GM23338 (cell line): ENCODE results near the gene ADAMTS4. TPM values are rescaled to one million over a fixed set of nuclear protein-coding genes. Genes with fewer than 3 reads are reported as not detected.

Experiments used
- ATAC-seq: fragments of 200-7000 bp; cut with Tn5 transposase; 3 replicates; pipeline ENCODE4 v1.9.1; 2020
- DNase-seq: peaks from one replicate; pipeline ENCODE4 v3.0.0-alpha.2; 2015; ENCODE audit warnings: low spot score
- H2AFZ ChIP-seq: fragments of 200-600 bp; sonication (generic); 2 replicates; pipeline ENCODE4 v1.8.0; 2016; ENCODE audit warnings: antibody characterized with exemption, mild to moderate bottlenecking, moderate library complexity
- H3F3A ChIP-seq: fragments of 200-600 bp; sonication (generic); replicated peaks from 2 replicates; pipeline ENCODE4 v1.8.0; 2017; ENCODE audit warnings: antibody characterized with exemption, mixed run types, low read depth
- H3K27ac ChIP-seq: fragments of 200-600 bp; sonication (generic); 2 replicates; pipeline ENCODE4 v1.6.1; 2016; ENCODE audit warnings: low read depth
- H3K27me3 ChIP-seq: fragments of 200-600 bp; sonication (generic); 2 replicates; pipeline ENCODE4 v1.8.0; 2016; ENCODE audit warnings: mild to moderate bottlenecking, mixed run types, moderate library complexity; ENCODE audit not compliant: insufficient read depth
- H3K36me3 ChIP-seq: fragments of 200-600 bp; sonication (generic); 2 replicates; pipeline ENCODE4 v1.8.0; 2016; ENCODE audit warnings: mild to moderate bottlenecking; ENCODE audit not compliant: insufficient read depth
- H3K4me1 ChIP-seq: fragments of 200-600 bp; sonication (generic); 2 replicates; pipeline ENCODE4 v1.8.0; 2016; ENCODE audit warnings: mild to moderate bottlenecking, moderate library complexity; ENCODE audit not compliant: insufficient read depth
- H3K4me2 ChIP-seq: fragments of 200-600 bp; sonication (generic); 2 replicates; pipeline ENCODE4 v1.7.1; 2017; ENCODE audit warnings: mixed run types
- H3K4me3 ChIP-seq: fragments of 200-600 bp; sonication (generic); 2 replicates; pipeline ENCODE4 v1.6.1; 2016; ENCODE audit warnings: mixed run types
- H3K79me2 ChIP-seq: fragments of 200-600 bp; sonication (generic); replicated peaks from 2 replicates; pipeline ENCODE4 v1.8.0; 2017; ENCODE audit warnings: mild to moderate bottlenecking; ENCODE audit not compliant: insufficient read depth
- H3K9me2 ChIP-seq: fragments of 200-600 bp; sonication (generic); 2 replicates; pipeline ENCODE4 v1.8.0; 2017; ENCODE audit not compliant: insufficient read depth
- H4K20me1 ChIP-seq: fragments of 200-600 bp; sonication (generic); replicated peaks from 2 replicates; pipeline ENCODE4 v1.8.0; 2017; ENCODE audit warnings: mild to moderate bottlenecking; ENCODE audit not compliant: insufficient read depth
- H3K27ac Mint-ChIP-seq: 2 replicates; pipeline ENCODE4 v1.8.0; 2020; ENCODE audit warnings: inconsistent platforms, mild to moderate bottlenecking, moderate library complexity, mixed read lengths
- H3K27me3 Mint-ChIP-seq: 3 replicates; pipeline ENCODE4 v1.8.0; 2022; ENCODE audit warnings: low read depth, mild to moderate bottlenecking, moderate library complexity, mixed read lengths, inconsistent platforms; ENCODE audit not compliant: insufficient read depth, poor library complexity
- H3K36me3 Mint-ChIP-seq: 3 replicates; pipeline ENCODE4 v1.8.0; 2021; ENCODE audit warnings: low read depth, mild to moderate bottlenecking, inconsistent platforms, moderate library complexity, mixed read lengths
- H3K4me1 Mint-ChIP-seq: 3 replicates; pipeline ENCODE4 v1.8.0; 2020; ENCODE audit warnings: mild to moderate bottlenecking, inconsistent platforms, mixed read lengths
- H3K4me3 Mint-ChIP-seq: 3 replicates; pipeline ENCODE4 v1.8.0; 2021; ENCODE audit warnings: moderate library complexity, mild to moderate bottlenecking, inconsistent platforms, mixed read lengths
- H3K9me3 Mint-ChIP-seq: 3 replicates; pipeline ENCODE4 v1.8.0; 2020; ENCODE audit warnings: moderate library complexity, mild to moderate bottlenecking, inconsistent platforms, mixed read lengths
- CREB1 ChIP-seq: fragments of 250-450 bp; sonication (Bioruptor Pico); IDR thresholded peaks from 2 replicates; pipeline ENCODE4 v1.5.0; 2020; ENCODE audit warnings: low read depth, mild to moderate bottlenecking, moderate library complexity
- EZH2 ChIP-seq: fragments of 200-600 bp; sonication (generic); IDR thresholded peaks from one replicate; pipeline ENCODE4 v1.8.0; 2017; ENCODE audit warnings: antibody characterized with exemption, mild to moderate bottlenecking, low read depth; ENCODE audit not compliant: unreplicated experiment
- EZH2phosphoT487 ChIP-seq: fragments of 200-600 bp; sonication (generic); IDR thresholded peaks from one replicate; pipeline ENCODE4 v1.8.1; 2018; ENCODE audit warnings: antibody characterized with exemption; ENCODE audit not compliant: unreplicated experiment
- JUNB ChIP-seq: IDR thresholded peaks from one replicate; pipeline ENCODE4 v1.6.1; 2016; ENCODE audit warnings: antibody characterized with exemption; ENCODE audit not compliant: unreplicated experiment
- NANOG ChIP-seq: IDR thresholded peaks from 2 replicates; pipeline ENCODE4 v1.6.1; 2016; ENCODE audit warnings: antibody characterized with exemption, borderline replicate concordance
- POLR2AphosphoS5 ChIP-seq: IDR thresholded peaks from 2 replicates; pipeline ENCODE4 v1.6.1; 2016; ENCODE audit warnings: antibody characterized with exemption, low read depth
- STAT1 ChIP-seq: IDR thresholded peaks from one replicate; pipeline ENCODE4 v1.6.1; 2016; ENCODE audit warnings: antibody characterized with exemption; ENCODE audit not compliant: unreplicated experiment
- ZNF114 ChIP-seq: fragments of 250-450 bp; sonication (Bioruptor Pico); IDR thresholded peaks from 2 replicates; pipeline ENCODE4 v1.5.0; 2020; ENCODE audit warnings: mild to moderate bottlenecking, moderate library complexity
- ZNF331 ChIP-seq: fragments of 250-450 bp; sonication (Bioruptor Pico); IDR thresholded peaks from 2 replicates; pipeline ENCODE4 v1.5.0; 2020; ENCODE audit warnings: low read depth, mild to moderate bottlenecking, moderate library complexity
- polyA plus RNA-seq: library from polyadenylated mRNA; unstranded; fragments of >200 nt; fragmentation: Nextera tagmentation; extraction: Ambion mirVana; gene quantifications from 2 replicates; pipeline ENCODE4 v1.2.1, GENCODE V29; 2016
- total RNA-seq: library from RNA; depleted of rRNA; stranded (reverse); fragments of >200 nt; shearing (Covaris generic); gene quantifications from 2 replicates; pipeline ENCODE4 v1.2.3, GENCODE V29; 2014
- TF ChIP-seq, protein P1 (sequence below), 2 experiments: fragments of 200-600 bp in 1 of 2; sonication (generic) in 1 of 2; conservative IDR thresholded peaks; 2 replicates each; pipeline versions ENCODE4 v1.5.1 to v1.6.1; 2016 to 2017; ENCODE audit warnings: antibody characterized with exemption in 2 of 2, low read depth in 2 of 2, mild to moderate bottlenecking in 2 of 2, moderate library complexity in 1 of 2
- TF ChIP-seq, protein P2 (sequence below): fragments of 250-450 bp; sonication (Bioruptor Pico); IDR thresholded peaks from 2 replicates; pipeline ENCODE4 v1.5.0; 2020; ENCODE audit warnings: mild to moderate bottlenecking, moderate library complexity
- TF ChIP-seq, protein P3 (sequence below): IDR thresholded peaks from 2 replicates; pipeline ENCODE4 v1.6.1; 2016; ENCODE audit warnings: antibody characterized with exemption
- TF ChIP-seq, protein P4 (sequence below): IDR thresholded peaks from one replicate; pipeline ENCODE4 v1.6.1; 2018; ENCODE audit warnings: antibody characterized with exemption; ENCODE audit not compliant: unreplicated experiment

The ADAMTS4 gene
- total and polyA plus RNA-seq, 2 experiments from 2014 or later: 1.3 to 5.2 TPM

DNA sequence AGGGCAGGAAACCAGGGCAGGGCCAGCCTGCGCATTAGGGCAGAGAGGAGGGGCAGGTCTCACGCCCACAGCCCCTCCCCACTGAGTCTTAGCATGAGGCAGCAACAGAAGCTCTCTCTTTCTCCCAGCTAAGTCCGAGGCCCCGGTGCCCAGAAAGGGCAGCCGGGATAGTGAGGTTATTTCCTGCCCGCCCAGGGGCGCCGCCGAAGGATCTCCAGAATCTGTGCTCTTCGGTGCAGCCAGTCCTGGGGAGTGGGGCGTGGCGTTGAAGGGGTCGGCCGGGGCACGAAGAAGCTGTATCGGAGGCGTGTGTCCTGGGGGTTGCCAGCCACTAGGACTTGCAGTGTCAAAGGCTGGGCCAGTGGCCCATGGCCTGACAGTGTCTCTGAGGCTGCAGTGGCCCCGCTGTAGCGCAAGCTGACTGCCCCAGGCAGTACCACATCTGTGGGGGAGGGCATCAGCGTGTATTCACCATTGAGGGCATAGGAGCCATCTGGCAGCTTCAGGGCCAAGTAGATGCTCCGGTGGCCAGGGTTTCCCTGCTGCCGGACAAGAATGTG, 7.8 kb downstream of the ADAMTS4 start:
- no peak overlapping the region for H3K4me3 ChIP-seq
- TF ChIP-seq, protein P1, sequence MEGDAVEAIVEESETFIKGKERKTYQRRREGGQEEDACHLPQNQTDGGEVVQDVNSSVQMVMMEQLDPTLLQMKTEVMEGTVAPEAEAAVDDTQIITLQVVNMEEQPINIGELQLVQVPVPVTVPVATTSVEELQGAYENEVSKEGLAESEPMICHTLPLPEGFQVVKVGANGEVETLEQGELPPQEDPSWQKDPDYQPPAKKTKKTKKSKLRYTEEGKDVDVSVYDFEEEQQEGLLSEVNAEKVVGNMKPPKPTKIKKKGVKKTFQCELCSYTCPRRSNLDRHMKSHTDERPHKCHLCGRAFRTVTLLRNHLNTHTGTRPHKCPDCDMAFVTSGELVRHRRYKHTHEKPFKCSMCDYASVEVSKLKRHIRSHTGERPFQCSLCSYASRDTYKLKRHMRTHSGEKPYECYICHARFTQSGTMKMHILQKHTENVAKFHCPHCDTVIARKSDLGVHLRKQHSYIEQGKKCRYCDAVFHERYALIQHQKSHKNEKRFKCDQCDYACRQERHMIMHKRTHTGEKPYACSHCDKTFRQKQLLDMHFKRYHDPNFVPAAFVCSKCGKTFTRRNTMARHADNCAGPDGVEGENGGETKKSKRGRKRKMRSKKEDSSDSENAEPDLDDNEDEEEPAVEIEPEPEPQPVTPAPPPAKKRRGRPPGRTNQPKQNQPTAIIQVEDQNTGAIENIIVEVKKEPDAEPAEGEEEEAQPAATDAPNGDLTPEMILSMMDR (conservative IDR thresholded peaks at IDR 0.05; ENCODE audit: low read depth in 2 of 2): no peak
- TF ChIP-seq ZNF114 (CRISPR knock-in tag): no peak
- TF ChIP-seq, protein P2, sequence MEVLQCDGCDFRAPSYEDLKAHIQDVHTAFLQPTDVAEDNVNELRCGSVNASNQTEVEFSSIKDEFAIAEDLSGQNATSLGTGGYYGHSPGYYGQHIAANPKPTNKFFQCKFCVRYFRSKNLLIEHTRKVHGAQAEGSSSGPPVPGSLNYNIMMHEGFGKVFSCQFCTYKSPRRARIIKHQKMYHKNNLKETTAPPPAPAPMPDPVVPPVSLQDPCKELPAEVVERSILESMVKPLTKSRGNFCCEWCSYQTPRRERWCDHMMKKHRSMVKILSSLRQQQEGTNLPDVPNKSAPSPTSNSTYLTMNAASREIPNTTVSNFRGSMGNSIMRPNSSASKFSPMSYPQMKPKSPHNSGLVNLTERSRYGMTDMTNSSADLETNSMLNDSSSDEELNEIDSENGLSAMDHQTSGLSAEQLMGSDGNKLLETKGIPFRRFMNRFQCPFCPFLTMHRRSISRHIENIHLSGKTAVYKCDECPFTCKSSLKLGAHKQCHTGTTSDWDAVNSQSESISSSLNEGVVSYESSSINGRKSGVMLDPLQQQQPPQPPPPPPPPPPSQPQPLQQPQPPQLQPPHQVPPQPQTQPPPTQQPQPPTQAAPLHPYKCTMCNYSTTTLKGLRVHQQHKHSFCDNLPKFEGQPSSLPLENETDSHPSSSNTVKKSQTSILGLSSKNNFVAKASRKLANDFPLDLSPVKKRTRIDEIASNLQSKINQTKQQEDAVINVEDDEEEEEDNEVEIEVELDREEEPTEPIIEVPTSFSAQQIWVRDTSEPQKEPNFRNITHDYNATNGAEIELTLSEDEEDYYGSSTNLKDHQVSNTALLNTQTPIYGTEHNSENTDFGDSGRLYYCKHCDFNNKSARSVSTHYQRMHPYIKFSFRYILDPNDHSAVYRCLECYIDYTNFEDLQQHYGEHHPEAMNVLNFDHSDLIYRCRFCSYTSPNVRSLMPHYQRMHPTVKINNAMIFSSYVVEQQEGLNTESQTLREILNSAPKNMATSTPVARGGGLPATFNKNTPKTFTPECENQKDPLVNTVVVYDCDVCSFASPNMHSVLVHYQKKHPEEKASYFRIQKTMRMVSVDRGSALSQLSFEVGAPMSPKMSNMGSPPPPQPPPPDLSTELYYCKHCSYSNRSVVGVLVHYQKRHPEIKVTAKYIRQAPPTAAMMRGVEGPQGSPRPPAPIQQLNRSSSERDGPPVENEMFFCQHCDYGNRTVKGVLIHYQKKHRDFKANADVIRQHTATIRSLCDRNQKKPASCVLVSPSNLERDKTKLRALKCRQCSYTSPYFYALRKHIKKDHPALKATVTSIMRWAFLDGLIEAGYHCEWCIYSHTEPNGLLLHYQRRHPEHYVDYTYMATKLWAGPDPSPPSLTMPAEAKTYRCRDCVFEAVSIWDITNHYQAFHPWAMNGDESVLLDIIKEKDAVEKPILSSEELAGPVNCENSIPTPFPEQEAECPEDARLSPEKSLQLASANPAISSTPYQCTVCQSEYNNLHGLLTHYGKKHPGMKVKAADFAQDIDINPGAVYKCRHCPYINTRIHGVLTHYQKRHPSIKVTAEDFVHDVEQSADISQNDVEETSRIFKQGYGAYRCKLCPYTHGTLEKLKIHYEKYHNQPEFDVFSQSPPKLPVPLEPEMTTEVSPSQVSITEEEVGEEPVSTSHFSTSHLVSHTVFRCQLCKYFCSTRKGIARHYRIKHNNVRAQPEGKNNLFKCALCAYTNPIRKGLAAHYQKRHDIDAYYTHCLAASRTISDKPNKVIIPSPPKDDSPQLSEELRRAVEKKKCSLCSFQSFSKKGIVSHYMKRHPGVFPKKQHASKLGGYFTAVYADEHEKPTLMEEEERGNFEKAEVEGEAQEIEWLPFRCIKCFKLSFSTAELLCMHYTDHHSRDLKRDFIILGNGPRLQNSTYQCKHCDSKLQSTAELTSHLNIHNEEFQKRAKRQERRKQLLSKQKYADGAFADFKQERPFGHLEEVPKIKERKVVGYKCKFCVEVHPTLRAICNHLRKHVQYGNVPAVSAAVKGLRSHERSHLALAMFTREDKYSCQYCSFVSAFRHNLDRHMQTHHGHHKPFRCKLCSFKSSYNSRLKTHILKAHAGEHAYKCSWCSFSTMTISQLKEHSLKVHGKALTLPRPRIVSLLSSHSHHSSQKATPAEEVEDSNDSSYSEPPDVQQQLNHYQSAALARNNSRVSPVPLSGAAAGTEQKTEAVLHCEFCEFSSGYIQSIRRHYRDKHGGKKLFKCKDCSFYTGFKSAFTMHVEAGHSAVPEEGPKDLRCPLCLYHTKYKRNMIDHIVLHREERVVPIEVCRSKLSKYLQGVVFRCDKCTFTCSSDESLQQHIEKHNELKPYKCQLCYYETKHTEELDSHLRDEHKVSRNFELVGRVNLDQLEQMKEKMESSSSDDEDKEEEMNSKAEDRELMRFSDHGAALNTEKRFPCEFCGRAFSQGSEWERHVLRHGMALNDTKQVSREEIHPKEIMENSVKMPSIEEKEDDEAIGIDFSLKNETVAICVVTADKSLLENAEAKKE (CRISPR knock-in tag): no peak
- TF ChIP-seq NANOG: no peak
- TF ChIP-seq EZH2: no peak
- TF ChIP-seq, protein P3, sequence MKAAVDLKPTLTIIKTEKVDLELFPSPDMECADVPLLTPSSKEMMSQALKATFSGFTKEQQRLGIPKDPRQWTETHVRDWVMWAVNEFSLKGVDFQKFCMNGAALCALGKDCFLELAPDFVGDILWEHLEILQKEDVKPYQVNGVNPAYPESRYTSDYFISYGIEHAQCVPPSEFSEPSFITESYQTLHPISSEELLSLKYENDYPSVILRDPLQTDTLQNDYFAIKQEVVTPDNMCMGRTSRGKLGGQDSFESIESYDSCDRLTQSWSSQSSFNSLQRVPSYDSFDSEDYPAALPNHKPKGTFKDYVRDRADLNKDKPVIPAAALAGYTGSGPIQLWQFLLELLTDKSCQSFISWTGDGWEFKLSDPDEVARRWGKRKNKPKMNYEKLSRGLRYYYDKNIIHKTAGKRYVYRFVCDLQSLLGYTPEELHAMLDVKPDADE: no peak
- no peak for TF ChIP-seq JUNB
- no peak for TF ChIP-seq STAT1
- TF ChIP-seq, protein P4, sequence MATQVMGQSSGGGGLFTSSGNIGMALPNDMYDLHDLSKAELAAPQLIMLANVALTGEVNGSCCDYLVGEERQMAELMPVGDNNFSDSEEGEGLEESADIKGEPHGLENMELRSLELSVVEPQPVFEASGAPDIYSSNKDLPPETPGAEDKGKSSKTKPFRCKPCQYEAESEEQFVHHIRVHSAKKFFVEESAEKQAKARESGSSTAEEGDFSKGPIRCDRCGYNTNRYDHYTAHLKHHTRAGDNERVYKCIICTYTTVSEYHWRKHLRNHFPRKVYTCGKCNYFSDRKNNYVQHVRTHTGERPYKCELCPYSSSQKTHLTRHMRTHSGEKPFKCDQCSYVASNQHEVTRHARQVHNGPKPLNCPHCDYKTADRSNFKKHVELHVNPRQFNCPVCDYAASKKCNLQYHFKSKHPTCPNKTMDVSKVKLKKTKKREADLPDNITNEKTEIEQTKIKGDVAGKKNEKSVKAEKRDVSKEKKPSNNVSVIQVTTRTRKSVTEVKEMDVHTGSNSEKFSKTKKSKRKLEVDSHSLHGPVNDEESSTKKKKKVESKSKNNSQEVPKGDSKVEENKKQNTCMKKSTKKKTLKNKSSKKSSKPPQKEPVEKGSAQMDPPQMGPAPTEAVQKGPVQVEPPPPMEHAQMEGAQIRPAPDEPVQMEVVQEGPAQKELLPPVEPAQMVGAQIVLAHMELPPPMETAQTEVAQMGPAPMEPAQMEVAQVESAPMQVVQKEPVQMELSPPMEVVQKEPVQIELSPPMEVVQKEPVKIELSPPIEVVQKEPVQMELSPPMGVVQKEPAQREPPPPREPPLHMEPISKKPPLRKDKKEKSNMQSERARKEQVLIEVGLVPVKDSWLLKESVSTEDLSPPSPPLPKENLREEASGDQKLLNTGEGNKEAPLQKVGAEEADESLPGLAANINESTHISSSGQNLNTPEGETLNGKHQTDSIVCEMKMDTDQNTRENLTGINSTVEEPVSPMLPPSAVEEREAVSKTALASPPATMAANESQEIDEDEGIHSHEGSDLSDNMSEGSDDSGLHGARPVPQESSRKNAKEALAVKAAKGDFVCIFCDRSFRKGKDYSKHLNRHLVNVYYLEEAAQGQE: no peak
- TF ChIP-seq POLR2AphosphoS5: no peak
- no peak for TF ChIP-seq EZH2phosphoT487
- TF ChIP-seq ZNF331: no peak
- TF ChIP-seq CREB1 (CRISPR knock-in tag): no peak
- no peaks in the 10 kb centered on the region for H3K36me3 ChIP-seq
- H3K9me2 ChIP-seq: no peaks in the 10 kb centered on the region
- no peaks in the 10 kb centered on the region for H3K27me3 ChIP-seq
- peak; percentile 24 for ATAC-seq
- H3K4me1 ChIP-seq: peaks cover 2% of the 10 kb centered on the region; the same call in 1 of the 2 replicates
- Mint-ChIP-seq H3K36me3 (peaks cover 11% of the 10 kb centered on the region; the same call in 2 of the 3 replicates), H3K9me3 (no peaks in the 10 kb centered on the region), H3K27ac (peak overlapping the region; percentile 59; the same call in 1 of the 2 replicates), H3K4me1 (peaks cover 12% of the 10 kb centered on the region), H3K4me3 (no peak overlapping the region), H3K27me3 (peaks cover 5% of the 10 kb centered on the region)
- no peaks in the 10 kb centered on the region for H4K20me1 ChIP-seq
- H3K79me2 ChIP-seq: no peaks in the 10 kb centered on the region
- 0 out of 2 replicates have a peak overlapping the region, but pooled peaks have one; percentile 9 for H3K27ac ChIP-seq
- no peak overlapping the region for H2AFZ ChIP-seq
- peak; percentile 45 for DNase-seq
- H3K4me2 ChIP-seq: peak overlapping the region; percentile 48
- 0 out of 2 replicates have a peak, but pooled peaks cover 3% of the 10 kb centered on the region for H3F3A ChIP-seq
